Activated B cell treated with CpG ODN at 0.5 μM for 24 hours (primary cell): ENCODE results near the gene PAX5. TPM values are rescaled to one million over a fixed set of nuclear protein-coding genes. Genes with fewer than 3 reads are reported as not detected.

ENCODE experiments used
- ATAC-seq: fragments of 200-7000 bp; cut with Tn5 transposase; one replicate; pipeline ENCODE4 v1.10.0; 2021; ENCODE audit warnings: low read depth, mild to moderate bottlenecking, moderate library complexity
- CTCF ChIA-PET: fragments of 350-600 bp; sonication (Branson Sonifier 250); formaldehyde crosslinking; loops from one replicate; lab custom pipeline; 2021; ENCODE audit warnings: antibody characterized with exemption; lab: Charles Lee
- POLR2A ChIA-PET: fragments of 350-600 bp; sonication (Branson Sonifier 250); formaldehyde crosslinking; loops from one replicate; lab custom pipeline; 2021; ENCODE audit warnings: antibody characterized with exemption; lab: Charles Lee
- DNase-seq: peaks from one replicate; pipeline ENCODE4 v3.0.0; 2022
- H3K27ac Mint-ChIP-seq: one replicate; pipeline ENCODE4 v1.8.0; 2020; ENCODE audit warnings: mixed read lengths
- H3K27me3 Mint-ChIP-seq: one replicate; pipeline ENCODE4 v1.8.0; 2021; ENCODE audit warnings: mixed read lengths
- H3K36me3 Mint-ChIP-seq: one replicate; pipeline ENCODE4 v1.8.0; 2021; ENCODE audit warnings: low read depth, mixed read lengths
- H3K4me1 Mint-ChIP-seq: one replicate; pipeline ENCODE4 v1.8.0; 2021; ENCODE audit warnings: mixed read lengths
- H3K4me3 Mint-ChIP-seq: one replicate; pipeline ENCODE4 v1.8.0; 2020; ENCODE audit warnings: mild to moderate bottlenecking, mixed read lengths
- H3K9me3 Mint-ChIP-seq: one replicate; pipeline ENCODE4 v1.8.0; 2020; ENCODE audit warnings: mixed read lengths
- CTCF ChIP-seq: fragments of 200-600 bp; IDR thresholded peaks from one replicate; pipeline ENCODE4 v1.8.0; 2022; ENCODE audit warnings: antibody characterized with exemption, mild to moderate bottlenecking
- intact Hi-C: fragments of 100-400 bp; cut with micrococcal nuclease; formaldehyde crosslinking; loops from one replicate; pipeline ENCODE4 v1.15.1; 2024
- total RNA-seq: library from RNA; stranded (reverse); gene quantifications from 2 replicates; pipeline ENCODE4 v1.2.3, GENCODE V29; 2022

Gene PAX5
- total RNA-seq, 1 donor from 2014 or later, result 619 TPM

- peak; percentile 14 for ATAC-seq
- POLR2A ChIA-PET, result interaction anchor here (0.7 kb wide), 1 partner anchor 12 kb away, joined by 3 read pairs; no protein-coding TSS in a partner anchor
- intact Hi-C loops, result no loop called here
These were observed 145.5 kb downstream of the PAX5 start for GRCh38 chr9:36888551-36888950.

GRCh38 chr9:36884721-36885120 is 149.3 kb downstream of the PAX5 start:
- Mint-ChIP-seq H3K27ac (no peak overlapping the region), H3K27me3 (no peaks in the 10 kb centered on the region), H3K9me3 (no peaks in the 10 kb centered on the region), H3K4me1 (peaks cover 75% of the 10 kb centered on the region), H3K4me3 (no peak overlapping the region), H3K36me3 (peaks cover 86% of the 10 kb centered on the region)
- DNase-seq (no peak), ATAC-seq (no peak)
- intact Hi-C loops, result no loop called here
- TF ChIP-seq CTCF, result no peak
- ChIA-PET CTCF (interaction anchor here (1.1 kb wide), 1 partner anchor 12 kb away, joined by 4 read pairs; no protein-coding TSS in a partner anchor), POLR2A (no interaction called here)

More at GRCh38 chr9:36888551-36888950, 145.5 kb downstream of the PAX5 start:
- Mint-ChIP-seq H3K27ac (peak overlapping the region; percentile 26), H3K27me3 (no peaks in the 10 kb centered on the region), H3K4me3 (no peak overlapping the region), H3K9me3 (no peaks in the 10 kb centered on the region), H3K4me1 (peaks cover 72% of the 10 kb centered on the region), H3K36me3 (peaks cover 91% of the 10 kb centered on the region)
- DNase-seq, result no peak
- CTCF ChIA-PET, result no interaction called here
- TF ChIP-seq CTCF, result no peak

- Mint-ChIP-seq H3K36me3 (peaks cover 88% of the 10 kb centered on the region), H3K4me3 (no peak overlapping the region), H3K27me3 (no peaks in the 10 kb centered on the region), H3K9me3 (no peaks in the 10 kb centered on the region), H3K4me1 (peaks cover 75% of the 10 kb centered on the region), H3K27ac (peak overlapping the region; percentile 63)
- no peak for ATAC-seq
- no peak for DNase-seq
- ChIA-PET CTCF (no interaction called here), POLR2A (interaction anchor here (0.6 to 1.4 kb wide), 2 partner anchors 13 to 155 kb away, joined by 4 to 6 read pairs; no protein-coding TSS in a partner anchor)
- intact Hi-C loops, result no loop called here
- no peak for TF ChIP-seq CTCF
These were observed 151.5 kb downstream of the PAX5 start for GRCh38 chr9:36882594-36882993.

- ATAC-seq, result no peak
- H3K4me1 Mint-ChIP-seq, result peaks cover 75% of the 10 kb centered on the region
- ChIA-PET CTCF (no interaction called here), POLR2A (interaction anchor here (0.6 to 1.4 kb wide), 2 partner anchors 13 to 155 kb away, joined by 4 to 6 read pairs; no protein-coding TSS in a partner anchor)
- H3K36me3 Mint-ChIP-seq, result peaks cover 88% of the 10 kb centered on the region
- no peak for DNase-seq
- intact Hi-C loops, result no loop called here
- no peaks in the 10 kb centered on the region for H3K27me3 Mint-ChIP-seq
- peak overlapping the region; percentile 63 for H3K27ac Mint-ChIP-seq
- no peak for TF ChIP-seq CTCF
- H3K4me3 Mint-ChIP-seq, result no peak overlapping the region
- H3K9me3 Mint-ChIP-seq, result no peaks in the 10 kb centered on the region
These were observed 152.2 kb downstream of the PAX5 start for GRCh38 chr9:36881743-36882441.

GRCh38 chr9:36881316-36881715 is 152.8 kb downstream of the PAX5 start:
- ATAC-seq (no peak), DNase-seq (no peak)
- Mint-ChIP-seq H3K36me3 (peaks cover 89% of the 10 kb centered on the region), H3K9me3 (no peaks in the 10 kb centered on the region), H3K27me3 (no peaks in the 10 kb centered on the region), H3K4me1 (peaks cover 75% of the 10 kb centered on the region), H3K4me3 (no peak overlapping the region), H3K27ac (peak overlapping the region; percentile 46)
- no peak for TF ChIP-seq CTCF
- ChIA-PET CTCF (no interaction called here), POLR2A (interaction anchor here (1.4 kb wide), 1 partner anchor 12 kb away, joined by 4 read pairs; no protein-coding TSS in a partner anchor)
- intact Hi-C loops, result no loop called here
